OCI-M1 (cell line): Measurements from ENCODE around the gene ITPK1.
A peak's percentile ranks its signal among the peaks of the same experiment; 100 is the strongest.

ENCODE experiments used
- DNase-seq: peaks from one replicate; lab custom pipeline; 2025; lab: John Stamatoyannopoulos, UW

ITPK1 gene

DNA sequence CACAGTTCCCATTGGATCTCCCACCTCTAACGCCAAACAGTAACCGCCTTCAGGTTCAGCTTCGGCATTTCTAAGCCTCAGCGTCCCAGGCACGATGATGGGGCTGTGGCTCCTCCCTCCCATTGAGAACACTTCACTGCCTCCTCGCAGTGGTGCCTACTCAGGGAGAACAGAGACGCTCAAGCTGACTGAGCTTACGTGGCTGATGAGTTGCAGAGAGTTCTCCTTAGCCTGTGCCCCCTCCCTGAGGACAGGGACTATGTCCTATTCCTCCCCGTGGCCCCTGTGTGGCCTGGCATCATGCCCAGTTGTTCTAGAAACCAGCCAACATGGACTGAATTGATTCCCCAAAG, 87.0 kb downstream of the ITPK1 start:
- DNase-seq: no peak

GRCh38 chr14:93027810-93028723, 87.7 kb downstream of the ITPK1 start:
- DNase-seq: no peak

- DNase-seq: no peak
Measured at GRCh38 chr14:93026339-93026738, 89.4 kb downstream of the ITPK1 start.

GRCh38 chr14:93025055-93025454, 90.7 kb downstream of the ITPK1 start:
- no peak for DNase-seq

DNA sequence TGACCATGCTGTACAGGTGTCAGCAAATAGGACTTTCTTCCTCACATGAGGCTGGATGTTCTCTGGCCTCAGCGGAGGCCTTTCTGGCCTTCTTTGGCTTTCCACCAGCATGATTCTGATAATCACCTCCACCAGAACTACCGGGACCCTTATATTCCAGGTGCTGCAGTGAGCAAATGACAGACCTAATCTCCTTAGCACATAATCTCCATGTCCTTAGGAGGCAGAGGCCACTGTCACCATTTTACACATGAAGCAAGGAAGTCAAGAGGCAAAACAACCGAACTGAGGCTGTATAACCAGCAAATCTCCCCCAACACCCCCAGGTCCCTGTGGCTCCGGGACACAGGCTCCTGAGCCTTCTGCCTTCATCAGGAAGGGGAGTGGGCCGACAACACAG, 91.2 kb downstream of the ITPK1 start:
- no peak for DNase-seq

DNA sequence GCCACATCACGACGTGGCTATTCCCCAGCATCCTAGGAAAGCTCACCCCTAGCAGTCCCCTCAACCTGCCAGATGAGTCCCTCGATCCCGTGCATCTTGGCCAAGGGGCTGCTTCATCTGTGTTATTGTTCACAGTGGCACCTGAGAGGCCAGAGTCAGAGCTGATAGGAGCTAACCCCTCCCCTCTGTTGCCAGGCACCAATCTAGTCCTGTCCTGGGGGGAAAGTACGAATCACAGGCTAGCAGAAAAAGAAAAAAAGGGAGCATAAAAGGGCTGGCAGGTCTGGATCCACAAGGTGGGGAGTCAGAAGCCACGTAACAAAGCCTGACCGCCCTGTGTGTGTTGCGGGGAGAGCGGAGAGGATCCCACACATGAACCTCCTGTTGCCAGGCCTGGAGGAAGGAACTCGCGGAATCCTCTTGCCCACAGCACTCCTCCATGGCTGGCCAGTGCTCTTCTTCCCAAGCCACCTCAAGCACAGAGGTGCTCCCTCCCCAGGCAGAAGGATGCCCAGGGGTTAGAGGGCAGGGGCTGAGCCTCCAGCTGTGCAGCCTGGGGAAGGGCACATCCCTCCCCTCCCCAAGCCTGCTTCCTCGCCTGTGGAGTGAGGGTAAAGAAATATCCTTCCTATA, 91.8 kb downstream of the ITPK1 start:
- DNase-seq: no peak

DNA sequence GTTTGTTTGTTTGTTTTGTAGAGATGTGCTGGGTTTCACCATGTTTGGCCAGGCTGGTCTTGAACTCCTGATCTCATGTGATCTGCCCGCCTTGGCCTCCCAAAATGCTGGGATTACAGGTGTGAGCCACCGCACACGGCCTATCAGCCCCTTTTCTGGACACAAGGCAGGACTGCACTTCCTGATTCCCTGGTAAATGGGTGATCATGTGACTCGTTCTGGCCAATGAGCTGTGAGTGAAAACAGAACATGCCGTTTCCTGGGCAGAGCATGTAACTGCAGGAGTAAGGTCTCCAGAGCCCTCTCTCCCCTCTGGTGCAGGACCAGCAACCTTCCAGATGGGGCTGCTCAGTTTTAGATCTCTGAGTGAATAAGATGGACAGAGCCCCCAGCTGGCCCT, 92.7 kb downstream of the ITPK1 start:
- peak; percentile 51 for DNase-seq

DNA sequence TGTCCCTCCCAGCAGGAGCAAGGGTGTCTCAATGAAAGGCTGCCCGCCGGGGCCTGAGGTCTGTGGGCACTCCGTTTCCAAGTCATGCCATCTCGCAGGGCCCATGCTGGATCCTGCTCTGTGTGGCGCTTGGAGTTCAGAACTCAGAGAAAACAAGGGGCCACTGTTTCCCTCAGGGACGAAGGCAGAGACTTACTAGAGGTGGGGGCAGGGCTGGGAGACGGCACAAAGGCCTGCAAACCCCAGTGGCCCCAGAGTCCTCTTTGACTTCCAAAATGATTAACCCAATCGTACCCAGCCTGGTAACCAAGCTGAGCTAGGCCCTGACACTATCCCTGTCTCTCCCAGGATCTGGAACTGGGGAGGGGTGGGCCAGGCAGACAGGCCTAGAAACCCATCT, 95.8 kb downstream of the ITPK1 start:
- DNase-seq: no peak

- no peak for DNase-seq
Measured at GRCh38 chr14:93019367-93019843, 96.3 kb downstream of the ITPK1 start.

DNA sequence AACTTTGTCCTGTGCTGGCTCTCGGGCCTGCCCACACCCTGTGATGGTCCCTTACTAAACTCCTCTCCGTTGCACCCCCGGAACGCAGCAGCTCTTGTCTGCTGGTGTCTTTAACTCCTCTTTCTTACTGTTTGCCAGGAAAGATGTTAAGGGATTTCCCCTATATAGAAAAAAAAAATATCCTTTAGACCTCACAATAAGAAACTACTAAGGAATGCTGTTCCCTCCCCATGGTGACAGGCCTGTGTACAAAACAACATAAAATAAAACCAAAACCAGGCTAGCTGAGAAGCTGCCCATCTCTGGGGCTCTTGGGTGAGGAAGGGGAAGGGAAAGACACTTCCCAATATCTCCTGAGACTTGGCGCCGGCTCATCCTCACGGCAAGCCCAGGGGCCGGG, 97.4 kb downstream of the ITPK1 start:
- DNase-seq: no peak

- DNase-seq: no peak
Measured at GRCh38 chr14:93017898-93018297, 97.8 kb downstream of the ITPK1 start.

GRCh38 chr14:93017301-93017797, 98.4 kb downstream of the ITPK1 start:
- DNase-seq: no peak

- no peak for DNase-seq
Measured at GRCh38 chr14:93016275-93016845, 99.4 kb downstream of the ITPK1 start.

- DNase-seq: no peak
Measured at GRCh38 chr14:93015505-93015904, 100.2 kb downstream of the ITPK1 start.

DNA sequence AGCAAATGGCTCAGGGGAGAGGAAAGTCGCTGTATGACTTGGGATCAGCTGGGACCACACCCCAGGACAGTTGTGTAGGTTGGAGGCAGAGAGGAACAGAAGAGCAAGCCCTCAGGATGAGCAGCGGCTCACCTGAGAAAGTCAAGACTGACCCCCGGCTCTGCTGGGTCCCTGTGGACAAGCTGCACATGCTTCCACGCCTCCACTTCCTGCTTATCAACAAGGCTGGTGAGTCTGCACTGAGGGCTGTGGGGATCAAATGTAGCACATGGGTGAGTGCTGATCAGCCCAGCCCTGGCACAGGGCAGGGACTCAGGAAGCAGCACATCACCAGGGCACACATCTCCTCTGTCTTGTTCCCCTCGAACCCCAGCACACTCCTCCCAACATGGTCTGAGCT, 100.7 kb downstream of the ITPK1 start:
- no peak for DNase-seq

- DNase-seq: no peak
Measured at GRCh38 chr14:93014058-93015023, 101.4 kb downstream of the ITPK1 start.

DNA sequence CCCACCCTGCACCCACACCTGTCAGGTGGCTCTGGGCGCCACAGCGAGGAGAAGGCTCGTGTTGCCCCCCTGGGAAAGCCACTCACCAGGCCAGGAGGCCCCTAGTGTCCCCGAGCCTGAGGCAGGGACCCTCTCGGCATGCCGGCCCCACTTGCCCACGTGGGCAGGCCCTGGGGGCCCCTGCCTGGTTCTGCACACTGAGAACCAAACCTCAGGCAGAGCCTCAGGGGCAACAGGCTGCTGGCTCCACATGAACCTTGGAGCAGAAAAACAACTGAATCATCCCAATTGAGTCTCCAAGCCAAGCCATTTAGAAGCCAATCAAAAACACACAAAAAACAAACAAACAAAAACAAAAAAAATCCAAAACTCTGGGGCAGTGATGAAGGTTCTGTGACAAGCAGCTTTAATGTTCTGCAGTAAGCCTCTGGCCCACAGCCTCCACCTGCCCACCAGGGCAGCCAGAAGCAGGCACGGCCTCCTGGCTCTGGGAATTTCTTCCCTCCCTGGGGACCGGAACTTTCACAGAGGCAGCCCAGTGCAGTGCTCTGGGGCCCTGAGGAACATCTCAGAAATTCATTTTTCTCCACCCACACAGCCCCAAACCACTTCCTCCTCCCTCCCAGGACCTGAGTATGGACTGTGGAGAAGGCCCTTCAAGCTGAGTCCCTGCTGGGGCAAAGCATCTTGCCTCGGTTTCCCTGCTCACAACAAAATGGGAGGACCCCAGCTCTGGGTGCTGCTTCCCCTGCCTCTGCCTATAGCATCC, 102.6 kb downstream of the ITPK1 start:
- DNase-seq: peak; percentile 25

- DNase-seq: no peak
Measured at GRCh38 chr14:93012506-93012905, 103.2 kb downstream of the ITPK1 start.

DNA sequence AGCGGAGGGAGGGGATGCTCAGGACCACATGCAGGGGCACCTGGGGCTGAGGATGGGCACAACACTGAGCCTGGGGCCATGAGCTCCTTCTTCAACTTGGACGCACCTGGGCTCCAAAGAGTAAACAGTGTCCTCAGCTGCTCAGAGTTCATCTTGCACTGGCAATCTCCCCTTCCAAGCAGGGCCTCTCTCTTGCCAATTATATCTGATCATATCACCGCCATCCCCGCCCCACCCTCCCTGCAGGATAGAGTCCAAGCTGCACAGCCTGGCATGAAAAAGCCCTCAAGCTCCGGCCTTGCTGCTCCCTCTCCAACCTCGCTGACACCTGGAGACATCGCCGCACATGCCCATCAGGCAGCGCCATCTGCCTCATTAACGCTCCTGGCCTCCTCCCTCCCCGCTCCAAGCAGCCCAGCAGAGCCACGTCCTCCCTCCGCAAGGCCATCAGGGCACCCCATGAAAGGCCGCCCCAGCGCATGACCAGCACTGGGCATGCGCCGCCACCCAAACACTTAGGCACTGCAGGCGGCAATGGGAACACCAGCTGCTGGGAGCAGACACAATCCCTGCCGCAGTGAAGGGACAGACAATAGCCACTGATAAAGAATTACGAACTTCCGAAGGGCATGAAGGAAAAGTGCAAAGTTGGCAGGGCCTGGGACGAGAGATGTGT, 103.9 kb downstream of the ITPK1 start:
- no peak for DNase-seq

- no peak for DNase-seq
Measured at GRCh38 chr14:93011141-93011529, 104.6 kb downstream of the ITPK1 start.
